HepG2 (cell line): ENCODE measurements around the gene ITPR1.

Source experiments
- SRF ChIP-seq: IDR thresholded peaks from 2 replicates; pipeline ENCODE4 v1.6.1; 2011; ENCODE audit warnings: mild to moderate bottlenecking, low read depth, low read length, moderate library complexity
- ZNF589 ChIP-seq: sonication (generic); formaldehyde crosslinking; conservative IDR thresholded peaks from 2 replicates; pipeline ENCODE4 v1.8.0; 2022; ENCODE audit warnings: mild to moderate bottlenecking, moderate library complexity, missing genetic modification reagents

- TF ChIP-seq SRF (no peak), ZNF589 (CRISPR knock-in tag) (no peak)
Measured at GRCh38 chr3:4448187-4448586, 45.0 kb upstream of the ITPR1 start.
